ENCODE measurements around the gene KDM4F. TPM values are rescaled to one million over a fixed set of nuclear protein-coding genes. Genes with fewer than 3 reads are reported as not detected.
A peak's percentile ranks its signal among the peaks of the same experiment; 100 is the strongest.

KDM4F gene
- polyA plus RNA-seq, 4 donors = not detected

DNA sequence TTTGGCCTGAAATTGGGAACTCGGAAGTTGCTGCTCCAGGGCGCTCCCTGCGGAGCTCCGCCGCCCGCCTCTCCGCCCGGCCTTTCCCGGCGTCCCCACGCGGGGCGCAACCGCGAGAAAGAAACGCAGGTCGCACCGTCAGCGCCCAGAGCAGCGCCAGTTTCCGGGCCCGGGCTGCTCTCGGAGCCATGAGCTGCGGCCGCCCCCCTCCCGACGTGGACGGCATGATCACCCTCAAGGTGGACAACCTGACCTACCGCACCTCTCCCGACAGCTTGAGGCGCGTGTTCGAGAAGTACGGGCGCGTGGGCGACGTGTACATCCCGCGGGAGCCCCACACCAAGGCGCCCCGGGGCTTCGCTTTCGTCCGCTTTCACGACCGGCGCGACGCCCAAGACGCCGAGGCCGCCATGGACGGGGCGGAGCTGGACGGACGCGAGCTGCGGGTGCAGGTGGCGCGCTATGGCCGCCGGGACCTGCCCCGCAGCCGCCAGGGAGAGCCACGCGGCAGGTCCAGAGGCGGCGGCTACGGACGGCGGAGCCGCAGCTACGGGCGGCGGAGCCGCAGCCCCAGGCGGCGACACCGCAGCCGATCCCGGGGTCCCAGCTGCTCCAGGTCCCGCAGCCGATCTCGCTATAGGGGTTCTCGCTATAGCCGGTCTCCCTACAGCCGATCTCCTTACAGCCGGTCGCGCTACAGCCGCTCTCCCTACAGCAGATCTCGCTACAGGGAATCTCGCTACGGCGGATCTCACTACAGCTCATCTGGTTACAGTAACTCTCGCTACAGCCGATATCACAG lies 18.0 kb downstream of the KDM4F start:
- FAIRE-seq = no peak
- peak overlapping the region; percentile 99 to 100 (median 100) for H3K27ac ChIP-seq (ENCODE audit: low read depth in 1 of 3, low read length in 2 of 3)

DNA sequence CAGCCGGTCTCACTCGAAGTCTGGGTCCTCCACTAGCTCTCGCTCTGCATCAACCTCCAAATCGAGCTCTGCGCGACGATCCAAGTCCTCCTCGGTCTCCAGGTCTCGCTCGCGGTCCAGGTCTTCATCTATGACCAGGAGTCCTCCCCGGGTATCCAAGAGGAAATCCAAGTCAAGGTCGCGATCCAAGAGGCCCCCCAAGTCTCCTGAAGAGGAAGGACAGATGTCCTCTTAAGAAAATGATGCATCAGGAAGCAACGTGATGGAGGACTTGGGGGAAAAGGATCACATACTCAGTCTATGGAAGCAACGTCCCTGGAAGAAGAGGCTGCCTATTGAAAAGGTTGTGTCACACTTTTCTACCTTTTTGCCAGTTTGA lies 18.6 kb downstream of the KDM4F start:
- FAIRE-seq (no peak), DNase-seq (peak in 1 of 2 donors; percentile 51)
- peak overlapping the region; percentile 99 to 100 (median 100) for H3K27ac ChIP-seq (ENCODE audit: low read depth in 1 of 3, low read length in 2 of 3)
- peak overlapping the region; percentile 85 to 93 (median 86) for H3K4me3 ChIP-seq (ENCODE audit: low read depth in 1 of 3, low read length in 3 of 3)
- H3K36me3 ChIP-seq (ENCODE audit: control insufficient read depth in 3 of 3, insufficient read depth in 2 of 3, low read depth in 1 of 3, low read length in 3 of 3) = peaks cover 0 to 3% (median 0%) of the 10 kb centered on the region in 3 donors
- H3K27me3 ChIP-seq (ENCODE audit: control insufficient read depth in 3 of 3, insufficient read depth in 3 of 3, low read length in 3 of 3) = no peaks in the 10 kb centered on the region
- H3K9me3 ChIP-seq (ENCODE audit: control insufficient read depth in 2 of 2, insufficient read depth in 1 of 2, low read depth in 1 of 2, low read length in 1 of 2) = no peaks in the 10 kb centered on the region
- WGBS, 3 donors = 0% methylated on average over 16 of the region's 16 CpGs
- peaks cover 0 to 2% (median 0%) of the 10 kb centered on the region in 3 donors for H3K4me1 ChIP-seq (ENCODE audit: control insufficient read depth in 3 of 3, insufficient read depth in 2 of 3, low read depth in 1 of 3, low read length in 2 of 3)

More for the DNA sequence above, 18.0 kb downstream of the KDM4F start:
- H3K36me3 ChIP-seq (ENCODE audit: control insufficient read depth in 3 of 3, insufficient read depth in 2 of 3, low read depth in 1 of 3, low read length in 3 of 3) = peaks cover 0 to 3% (median 0%) of the 10 kb centered on the region in 3 donors
- WGBS, 3 donors = 0 to 1% (median 0%) methylated on average over 70 to 98 of the region's 98 CpGs
- no peaks in the 10 kb centered on the region for H3K9me3 ChIP-seq (ENCODE audit: control insufficient read depth in 2 of 2, insufficient read depth in 1 of 2, low read depth in 1 of 2, low read length in 1 of 2)
- H3K27me3 ChIP-seq (ENCODE audit: control insufficient read depth in 3 of 3, insufficient read depth in 3 of 3, low read length in 3 of 3) = no peaks in the 10 kb centered on the region
- H3K4me1 ChIP-seq (ENCODE audit: control insufficient read depth in 3 of 3, insufficient read depth in 2 of 3, low read depth in 1 of 3, low read length in 2 of 3) = peaks cover 0 to 2% (median 0%) of the 10 kb centered on the region in 3 donors
- H3K4me3 ChIP-seq (ENCODE audit: low read depth in 1 of 3, low read length in 3 of 3) = peak overlapping the region; percentile 85 to 93 (median 86)
- DNase-seq = peak; percentile 69 to 91

DNA sequence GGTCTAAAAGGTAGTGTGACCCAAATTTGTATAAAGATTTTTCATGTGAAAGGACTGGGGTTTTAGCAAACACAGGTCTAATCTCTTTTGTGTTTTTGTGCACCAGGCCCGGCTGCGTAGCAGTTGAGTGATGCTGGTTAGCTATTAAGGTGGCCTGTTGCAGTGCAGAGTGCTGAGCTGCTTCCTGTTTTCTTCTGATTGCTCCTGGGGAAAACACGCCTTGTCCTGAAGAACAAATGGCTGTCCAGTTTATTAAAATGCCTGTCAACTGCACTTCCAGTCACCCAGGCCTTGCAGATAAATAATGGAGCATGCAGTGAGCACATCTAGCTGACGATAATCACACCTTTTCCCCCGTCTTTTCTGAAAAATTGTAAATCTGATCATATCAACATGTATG lies 19.3 kb downstream of the KDM4F start:
- Histone ChIP-seq H3K27ac (ENCODE audit: low read depth in 1 of 3, low read length in 2 of 3) (peak overlapping the region; percentile 99 to 100 (median 100)), H3K4me1 (ENCODE audit: control insufficient read depth in 3 of 3, insufficient read depth in 2 of 3, low read depth in 1 of 3, low read length in 2 of 3) (peaks cover 0 to 2% (median 0%) of the 10 kb centered on the region in 3 donors), H3K4me3 (ENCODE audit: low read depth in 1 of 3, low read length in 3 of 3) (peak overlapping the region; percentile 85 to 93 (median 86)), H3K9me3 (ENCODE audit: control insufficient read depth in 2 of 2, insufficient read depth in 1 of 2, low read depth in 1 of 2, low read length in 1 of 2) (no peaks in the 10 kb centered on the region), H3K36me3 (ENCODE audit: control insufficient read depth in 3 of 3, insufficient read depth in 2 of 3, low read depth in 1 of 3, low read length in 3 of 3) (peaks cover 0 to 3% (median 0%) of the 10 kb centered on the region in 3 donors), H3K27me3 (ENCODE audit: control insufficient read depth in 3 of 3, insufficient read depth in 3 of 3, low read length in 3 of 3) (no peaks in the 10 kb centered on the region)
- WGBS, 3 donors = 1 to 6% (median 2%) methylated on average over 5 of the region's 5 CpGs
- peak; percentile 94 to 96 for DNase-seq
- peak; percentile 10 for FAIRE-seq

DNA sequence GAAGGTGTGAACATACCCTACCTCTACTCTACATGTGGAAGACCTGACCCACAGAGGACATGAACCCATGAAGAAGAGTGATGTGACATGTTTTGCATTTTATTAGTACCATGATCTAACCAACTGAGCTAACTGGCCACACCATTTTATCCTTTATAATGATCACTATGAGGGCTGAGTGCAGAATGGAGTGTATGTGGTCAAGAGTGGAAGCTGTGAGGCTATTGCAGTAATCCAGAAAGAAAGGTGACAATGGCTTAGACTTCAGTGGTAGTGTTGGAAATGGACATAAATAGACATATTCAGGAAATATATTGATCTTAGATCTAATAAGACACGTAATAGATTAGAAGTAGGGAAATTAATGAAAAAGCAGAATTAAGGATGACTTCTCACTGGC lies 21.2 kb downstream of the KDM4F start:
- Histone ChIP-seq H3K27me3 (ENCODE audit: control insufficient read depth in 3 of 3, insufficient read depth in 3 of 3, low read length in 3 of 3) (no peaks in the 10 kb centered on the region), H3K4me3 (ENCODE audit: low read depth in 1 of 3, low read length in 3 of 3) (no peak overlapping the region), H3K9me3 (ENCODE audit: control insufficient read depth in 2 of 2, insufficient read depth in 1 of 2, low read depth in 1 of 2, low read length in 1 of 2) (no peaks in the 10 kb centered on the region), H3K36me3 (ENCODE audit: control insufficient read depth in 3 of 3, insufficient read depth in 2 of 3, low read depth in 1 of 3, low read length in 3 of 3) (peaks cover 0 to 3% (median 0%) of the 10 kb centered on the region in 3 donors), H3K4me1 (ENCODE audit: control insufficient read depth in 3 of 3, insufficient read depth in 2 of 3, low read depth in 1 of 3, low read length in 2 of 3) (peaks cover 0 to 6% (median 5%) of the 10 kb centered on the region in 3 donors), H3K27ac (ENCODE audit: low read depth in 1 of 3, low read length in 2 of 3) (no peak overlapping the region)
- DNase-seq (no peak), FAIRE-seq (no peak)
- WGBS, 3 donors = 89 to 94% (median 92%) methylated on average over 1 of the region's 1 CpG

DNA sequence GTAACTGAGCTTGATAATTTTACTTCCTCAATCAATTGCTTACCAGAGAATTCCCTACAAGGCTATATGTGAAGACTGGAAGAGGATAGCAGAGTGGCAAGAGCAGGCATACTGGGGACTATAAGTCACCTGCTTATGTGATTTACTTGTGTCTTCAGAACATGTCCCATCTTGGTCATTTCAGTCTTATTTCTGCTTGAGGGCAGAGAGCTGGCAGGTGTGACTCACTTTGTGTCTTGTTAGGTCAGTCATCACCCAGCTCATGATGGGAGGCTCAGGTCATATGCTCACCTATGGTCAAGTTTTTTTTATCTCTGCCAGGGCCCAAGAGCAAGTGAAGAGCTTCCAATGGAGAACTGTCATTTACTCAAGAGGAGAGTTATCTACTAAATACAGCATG lies 23.7 kb downstream of the KDM4F start:
- Histone ChIP-seq H3K27ac (ENCODE audit: low read depth in 1 of 3, low read length in 2 of 3) (no peak overlapping the region), H3K4me3 (ENCODE audit: low read depth in 1 of 3, low read length in 3 of 3) (no peak overlapping the region), H3K36me3 (ENCODE audit: control insufficient read depth in 3 of 3, insufficient read depth in 2 of 3, low read depth in 1 of 3, low read length in 3 of 3) (peaks cover 0 to 3% (median 0%) of the 10 kb centered on the region in 3 donors), H3K4me1 (ENCODE audit: control insufficient read depth in 3 of 3, insufficient read depth in 2 of 3, low read depth in 1 of 3, low read length in 2 of 3) (peaks cover 0 to 6% (median 5%) of the 10 kb centered on the region in 3 donors), H3K9me3 (ENCODE audit: control insufficient read depth in 2 of 2, insufficient read depth in 1 of 2, low read depth in 1 of 2, low read length in 1 of 2) (no peaks in the 10 kb centered on the region), H3K27me3 (ENCODE audit: control insufficient read depth in 3 of 3, insufficient read depth in 3 of 3, low read length in 3 of 3) (no peaks in the 10 kb centered on the region)
- DNase-seq = no peak
- no peak for FAIRE-seq

DNA sequence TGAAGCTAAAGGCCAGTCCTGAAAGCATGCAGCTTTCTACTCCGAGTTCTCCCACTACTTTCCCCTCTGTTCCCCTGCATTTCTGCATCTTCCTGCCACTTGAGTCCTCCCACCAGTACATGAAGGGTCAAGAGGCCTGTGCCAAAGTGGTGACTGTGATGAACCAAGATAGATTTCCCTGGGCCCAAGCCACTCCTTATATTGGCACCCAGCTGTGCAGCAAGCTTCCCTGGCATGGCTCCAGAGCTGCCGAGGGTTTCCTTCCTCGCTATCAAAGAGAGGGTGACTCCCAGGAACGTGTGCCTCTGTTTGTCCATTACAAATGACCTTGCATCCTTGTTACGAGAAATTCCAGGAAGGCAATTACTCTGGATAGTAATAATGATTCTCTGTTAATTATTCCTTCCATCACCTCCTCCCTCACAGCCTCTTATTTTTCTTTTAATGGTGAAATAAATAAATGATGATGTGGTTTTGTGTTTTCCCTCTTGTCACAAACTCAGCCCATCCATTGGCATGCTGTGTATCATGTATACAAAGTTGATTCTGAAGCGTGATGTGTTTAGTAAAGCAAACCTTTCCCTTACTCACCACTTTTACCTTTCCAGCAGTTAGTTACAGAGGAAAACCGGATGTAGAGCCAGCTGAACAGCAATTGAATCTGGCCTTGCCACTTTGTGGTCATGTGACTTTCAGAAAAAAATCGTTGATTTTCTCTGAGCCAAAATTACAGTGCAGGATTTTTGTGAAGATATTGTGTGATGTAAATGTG lies 25.8 kb downstream of the KDM4F start:
- 26 to 33% (median 29%) methylated on average over 8 of the region's 8 CpGs for WGBS, 3 donors
- H3K36me3 ChIP-seq (ENCODE audit: control insufficient read depth in 3 of 3, insufficient read depth in 2 of 3, low read depth in 1 of 3, low read length in 3 of 3) = peaks cover 0 to 2% (median 0%) of the 10 kb centered on the region in 3 donors
- DNase-seq = peak; percentile 46 to 84
- H3K4me1 ChIP-seq (ENCODE audit: control insufficient read depth in 3 of 3, insufficient read depth in 2 of 3, low read depth in 1 of 3, low read length in 2 of 3) = peaks cover 0 to 6% (median 5%) of the 10 kb centered on the region in 3 donors
- no peaks in the 10 kb centered on the region for H3K9me3 ChIP-seq (ENCODE audit: control insufficient read depth in 2 of 2, insufficient read depth in 1 of 2, low read depth in 1 of 2, low read length in 1 of 2)
- H3K4me3 ChIP-seq (ENCODE audit: low read depth in 1 of 3, low read length in 3 of 3) = no peak overlapping the region
- FAIRE-seq = no peak
- H3K27me3 ChIP-seq (ENCODE audit: control insufficient read depth in 3 of 3, insufficient read depth in 3 of 3, low read length in 3 of 3) = no peaks in the 10 kb centered on the region
- H3K27ac ChIP-seq (ENCODE audit: low read depth in 1 of 3, low read length in 2 of 3) = peak overlapping the region in 1 of 3 donors; percentile 45

DNA sequence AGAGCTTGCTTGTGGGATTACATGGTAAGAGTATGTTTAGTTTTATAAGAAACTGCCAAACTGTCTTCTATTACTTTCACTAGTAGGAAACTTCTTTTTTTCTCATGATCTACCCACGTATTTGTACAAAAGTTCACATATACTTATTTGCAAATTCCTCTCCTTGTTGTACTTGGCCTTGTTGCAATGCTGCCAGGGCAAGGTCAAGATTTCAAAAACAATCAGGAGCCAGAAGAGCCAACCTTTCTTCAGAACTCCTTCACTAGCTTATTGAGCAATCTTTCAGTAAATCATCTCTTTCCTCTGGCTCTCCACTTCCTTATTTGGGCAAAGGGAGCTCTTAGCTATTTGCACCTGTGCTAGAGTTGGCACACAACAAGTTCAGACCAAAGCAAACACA lies 27.2 kb downstream of the KDM4F start:
- peaks cover 0 to 5% (median 4%) of the 10 kb centered on the region in 3 donors for H3K4me1 ChIP-seq (ENCODE audit: control insufficient read depth in 3 of 3, insufficient read depth in 2 of 3, low read depth in 1 of 3, low read length in 2 of 3)
- H3K27ac ChIP-seq (ENCODE audit: low read depth in 1 of 3, low read length in 2 of 3) = no peak overlapping the region
- H3K4me3 ChIP-seq (ENCODE audit: low read depth in 1 of 3, low read length in 3 of 3) = no peak overlapping the region
- DNase-seq (peak in 1 of 2 donors; percentile 62), FAIRE-seq (no peak)
- 4 to 15% (median 15%) methylated on average over 1 of the region's 1 CpG for WGBS, 3 donors
- no peaks in the 10 kb centered on the region for H3K36me3 ChIP-seq (ENCODE audit: control insufficient read depth in 3 of 3, insufficient read depth in 2 of 3, low read depth in 1 of 3, low read length in 3 of 3)
- no peaks in the 10 kb centered on the region for H3K9me3 ChIP-seq (ENCODE audit: control insufficient read depth in 2 of 2, insufficient read depth in 1 of 2, low read depth in 1 of 2, low read length in 1 of 2)
- no peaks in the 10 kb centered on the region for H3K27me3 ChIP-seq (ENCODE audit: control insufficient read depth in 3 of 3, insufficient read depth in 3 of 3, low read length in 3 of 3)

DNA sequence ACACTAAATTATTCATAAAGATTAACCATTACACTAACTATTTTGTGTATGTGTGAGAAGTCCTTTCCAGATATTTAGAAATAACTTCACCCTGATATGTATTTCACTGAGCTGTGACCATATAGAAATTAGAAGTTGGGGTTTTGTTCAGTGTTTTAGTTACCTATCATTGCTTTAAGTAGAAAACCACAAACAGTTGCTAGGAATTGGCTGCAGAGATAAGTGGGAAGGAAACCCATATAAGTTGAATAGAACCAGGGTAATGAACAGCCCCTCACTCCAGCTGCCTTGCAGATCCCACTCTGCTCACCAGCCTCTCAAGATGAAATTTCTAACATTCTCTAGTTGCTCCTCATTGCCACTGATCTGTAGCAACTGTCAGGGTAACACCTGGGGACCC lies 27.8 kb downstream of the KDM4F start:
- H3K4me3 ChIP-seq (ENCODE audit: low read depth in 1 of 3, low read length in 3 of 3) = no peak overlapping the region
- H3K27me3 ChIP-seq (ENCODE audit: control insufficient read depth in 3 of 3, insufficient read depth in 3 of 3, low read length in 3 of 3) = no peaks in the 10 kb centered on the region
- H3K4me1 ChIP-seq (ENCODE audit: control insufficient read depth in 3 of 3, insufficient read depth in 2 of 3, low read depth in 1 of 3, low read length in 2 of 3) = peaks cover 0 to 5% (median 4%) of the 10 kb centered on the region in 3 donors
- no peak for FAIRE-seq
- no peaks in the 10 kb centered on the region for H3K9me3 ChIP-seq (ENCODE audit: control insufficient read depth in 2 of 2, insufficient read depth in 1 of 2, low read depth in 1 of 2, low read length in 1 of 2)
- H3K36me3 ChIP-seq (ENCODE audit: control insufficient read depth in 3 of 3, insufficient read depth in 2 of 3, low read depth in 1 of 3, low read length in 3 of 3) = no peaks in the 10 kb centered on the region
- DNase-seq = no peak
- no peak overlapping the region for H3K27ac ChIP-seq (ENCODE audit: low read depth in 1 of 3, low read length in 2 of 3)

All from small intestine (tissue), 7 donors.